Femur (tissue), 1 donor: Measurements from ENCODE around the gene NPRL2.
"Not testable (repeated sequence)": the region's sequence is repeated elsewhere in the genome, so short reads cannot be mapped to it uniquely, and the experiment has no call there.

Experiments used
- DNase-seq: peaks from one replicate; pipeline ENCODE4 v3.0.0-alpha.2; 2017

NPRL2 gene

GRCh38 chr3:50326182-50326541 is 24.4 kb downstream of the NPRL2 start:
- no peak for DNase-seq

GRCh38 chr3:50325497-50326181 is 24.9 kb downstream of the NPRL2 start:
- no peak for DNase-seq

GRCh38 chr3:50325113-50325480 is 25.5 kb downstream of the NPRL2 start:
- peak; percentile 19 for DNase-seq

DNA sequence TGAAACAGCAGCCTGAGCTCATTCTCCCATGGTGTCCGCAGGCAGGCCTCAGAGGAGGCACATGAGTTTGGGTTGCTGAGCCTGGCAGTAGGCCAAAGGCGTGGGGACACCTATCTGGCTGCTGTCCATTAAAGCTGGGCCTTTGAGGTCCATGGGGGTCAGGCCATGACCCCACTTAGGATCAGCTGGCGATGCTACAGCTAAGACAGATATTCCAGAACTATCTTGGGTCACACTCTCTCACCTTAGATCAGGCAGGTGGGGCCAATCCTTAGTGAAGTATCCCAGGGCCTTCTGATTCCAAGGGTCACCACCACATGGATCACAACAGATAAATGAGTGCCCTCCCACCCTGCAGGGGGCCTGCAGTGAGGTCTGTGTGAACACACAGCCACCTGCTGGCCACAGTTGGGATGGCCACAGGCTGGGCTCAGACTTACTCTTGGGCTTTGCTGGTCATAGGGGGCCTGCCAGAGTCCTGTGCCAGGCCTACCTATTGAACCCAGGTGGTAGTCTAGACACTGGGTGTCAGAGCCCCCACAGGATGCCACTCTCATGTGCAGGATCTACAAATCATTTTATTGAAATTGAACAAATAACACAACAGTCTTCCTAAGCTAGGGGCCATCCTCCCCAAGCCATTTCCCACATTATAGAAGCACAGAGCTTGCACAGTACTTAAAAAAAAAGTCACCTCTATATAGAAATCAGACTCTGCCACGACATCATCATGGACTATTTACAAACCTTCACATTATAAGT is 26.0 kb downstream of the NPRL2 start:
- peak; percentile 79 for DNase-seq

- peak; percentile 35 for DNase-seq
These were observed 26.9 kb downstream of the NPRL2 start for GRCh38 chr3:50323614-50324199.

GRCh38 chr3:50323092-50323600 is 27.4 kb downstream of the NPRL2 start:
- no peak for DNase-seq

DNA sequence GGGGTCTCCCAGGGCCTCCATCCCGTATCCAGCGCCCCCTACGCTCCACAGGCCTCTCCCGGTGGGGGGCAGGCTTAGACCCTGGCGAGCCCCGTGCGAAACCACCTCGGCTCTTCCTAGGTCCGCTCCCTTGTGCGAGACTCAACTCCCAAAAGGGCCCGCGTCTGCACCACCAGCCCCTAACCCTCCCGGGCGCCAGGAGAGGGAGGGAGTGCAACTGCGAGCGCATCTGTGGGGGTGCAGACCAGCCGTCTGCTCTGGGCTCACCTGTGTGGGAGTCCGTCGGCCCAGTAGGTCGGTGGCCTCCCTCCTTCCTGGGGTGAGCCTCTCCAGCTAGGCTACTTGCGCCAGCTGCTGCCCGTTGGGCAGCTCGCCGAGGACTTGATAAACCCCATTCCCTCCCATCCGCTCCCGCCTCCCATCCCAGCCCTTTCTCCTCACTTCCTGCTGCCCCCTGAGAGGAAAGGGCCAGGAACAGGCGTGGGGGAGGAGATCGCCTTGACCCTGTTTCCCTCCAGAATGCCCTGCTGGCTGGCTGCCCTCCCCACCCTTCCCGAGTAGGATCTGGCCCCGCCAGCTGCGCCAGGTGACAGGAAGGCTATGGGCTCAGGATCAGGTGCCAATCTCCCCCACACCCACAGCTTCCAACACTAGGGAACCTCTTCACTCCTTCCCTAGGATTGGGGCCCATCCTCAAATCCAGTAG is 28.0 kb downstream of the NPRL2 start, which contains the start of gene HYAL2:
TSS of gene HYAL2 (minus strand) at position 360 of the 706 bp plus-strand sequence. CDS start 2,256 bp downstream, outside the sequence.
- peak; percentile 57 for DNase-seq

- no peak for DNase-seq
These were observed 28.5 kb downstream of the NPRL2 start for GRCh38 chr3:50322115-50322385.

- DNase-seq: peak; percentile 93
These were observed 29.1 kb downstream of the NPRL2 start for GRCh38 chr3:50321336-50322114.

DNA sequence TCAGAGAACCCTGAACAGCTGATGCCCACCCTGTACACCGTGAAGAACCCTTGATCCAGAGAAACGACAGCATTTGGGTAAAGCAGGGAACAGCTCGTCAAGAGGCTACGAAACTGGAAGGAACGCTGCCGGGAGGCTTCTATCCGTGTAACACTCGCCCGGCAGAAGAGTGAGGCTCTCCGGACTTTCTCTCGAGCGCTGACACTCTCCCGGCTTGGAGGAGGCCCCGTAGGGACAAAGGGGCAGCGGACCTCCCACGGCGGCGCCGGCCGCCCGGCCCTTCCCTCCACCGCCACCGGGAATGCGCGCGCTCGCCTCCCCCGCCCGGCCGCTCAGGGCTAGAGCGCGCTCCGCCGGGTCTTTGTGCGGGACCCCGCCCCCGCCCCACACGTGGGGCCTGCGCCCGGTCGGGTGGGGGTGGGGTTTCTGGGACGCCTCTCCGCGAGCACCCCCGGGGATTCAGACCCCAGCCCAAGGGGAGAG is 29.7 kb downstream of the NPRL2 start:
- DNase-seq: peak; percentile 87

DNA sequence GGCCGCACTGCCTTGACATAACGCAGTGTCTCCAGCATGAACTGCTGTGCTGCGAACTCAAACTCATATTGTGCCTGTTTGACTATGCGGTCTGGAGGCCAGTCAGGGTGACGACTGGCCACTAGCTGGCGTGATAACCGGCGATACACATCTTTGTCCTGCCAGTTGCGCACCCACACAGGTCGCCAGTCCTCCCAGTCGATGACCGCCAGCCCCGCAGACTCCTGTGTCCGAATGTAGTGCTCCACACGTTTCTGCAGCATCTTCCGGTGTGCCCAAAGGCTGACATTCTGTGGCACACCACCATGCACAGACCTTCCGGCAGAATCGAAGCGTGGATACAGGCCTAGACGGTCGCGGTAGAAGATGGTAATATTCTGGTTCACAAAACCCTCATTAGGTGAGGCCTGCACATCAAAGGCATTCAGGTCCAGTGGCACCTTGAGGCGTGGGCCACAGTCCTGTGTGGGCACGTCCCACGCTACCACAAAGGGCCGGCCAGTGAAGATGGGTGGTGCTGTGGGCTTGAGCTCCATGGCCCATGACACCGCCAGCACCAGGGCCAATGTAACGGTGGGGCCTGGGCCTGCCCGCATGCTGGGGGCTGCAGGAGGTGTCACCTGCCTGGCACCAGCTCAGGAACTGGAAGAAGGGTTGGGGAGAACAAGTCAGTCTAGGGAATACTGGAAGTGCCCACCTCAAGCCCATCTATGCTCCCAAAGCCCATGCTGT is 30.5 kb downstream of the NPRL2 start:
- DNase-seq: no peak

DNA sequence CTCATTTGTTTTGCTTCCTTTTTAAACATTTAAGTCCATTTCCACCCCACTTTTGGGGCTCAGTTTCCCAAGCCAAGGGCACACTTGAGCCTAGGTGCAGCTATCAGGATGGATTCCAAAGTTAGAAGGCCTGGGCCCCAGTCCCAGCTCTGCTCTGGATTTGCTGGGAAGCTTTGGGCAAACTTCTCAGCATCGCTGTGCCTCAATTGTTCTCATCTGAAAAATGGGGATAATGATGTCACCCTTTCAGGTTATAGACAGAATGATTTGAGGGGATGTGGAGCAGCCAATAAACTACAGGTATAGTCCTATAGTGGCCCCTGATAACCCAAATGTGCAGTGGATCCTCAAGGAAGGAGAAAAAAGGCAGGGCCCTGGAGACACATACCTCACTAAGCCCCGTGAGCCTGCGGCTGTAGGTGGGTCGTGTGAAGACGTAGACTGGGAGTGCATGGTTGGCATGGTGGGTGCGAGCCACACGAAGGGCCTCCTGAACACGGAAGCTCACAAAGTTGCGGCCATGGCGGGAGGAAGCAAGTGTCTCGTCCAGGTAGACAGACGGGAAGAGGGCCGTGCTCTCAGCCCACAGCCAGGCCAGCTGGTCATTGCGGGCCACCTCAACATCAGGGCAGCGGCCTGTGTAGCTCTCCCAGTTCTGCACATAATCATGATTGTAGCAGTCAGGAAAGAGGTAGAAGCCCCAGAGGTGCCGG is 31.2 kb downstream of the NPRL2 start:
- peak; percentile 17 for DNase-seq

GRCh38 chr3:50318615-50319014 is 32.0 kb downstream of the NPRL2 start:
- peak; percentile 32 for DNase-seq

GRCh38 chr3:50318163-50318562 is 32.4 kb downstream of the NPRL2 start:
- DNase-seq: peak; percentile 24

- peak; percentile 24 for DNase-seq
These were observed 33.3 kb downstream of the NPRL2 start for GRCh38 chr3:50317300-50317699.

- peak; percentile 20 for DNase-seq
These were observed 33.8 kb downstream of the NPRL2 start for GRCh38 chr3:50316657-50317242.

DNA sequence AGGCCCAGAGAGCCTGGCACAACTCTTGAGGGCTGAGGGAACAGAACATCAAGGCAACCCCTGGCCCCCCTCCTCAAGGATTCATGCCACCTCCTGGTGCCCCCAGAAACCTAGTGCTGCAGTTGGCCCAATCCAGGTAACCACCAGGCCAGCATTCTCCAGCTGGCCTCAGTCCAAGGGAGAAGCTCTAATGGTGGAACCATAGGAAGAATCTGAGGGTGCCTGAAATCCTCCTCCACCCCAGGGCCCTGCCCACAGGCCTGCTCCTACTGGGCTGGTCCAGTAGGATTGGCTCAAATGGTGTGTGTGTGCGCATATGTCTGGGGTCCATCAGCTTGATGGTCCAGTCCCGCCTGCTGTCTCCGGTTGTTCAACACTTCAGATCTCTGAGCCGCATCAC is 35.8 kb downstream of the NPRL2 start:
- DNase-seq: no peak

DNA sequence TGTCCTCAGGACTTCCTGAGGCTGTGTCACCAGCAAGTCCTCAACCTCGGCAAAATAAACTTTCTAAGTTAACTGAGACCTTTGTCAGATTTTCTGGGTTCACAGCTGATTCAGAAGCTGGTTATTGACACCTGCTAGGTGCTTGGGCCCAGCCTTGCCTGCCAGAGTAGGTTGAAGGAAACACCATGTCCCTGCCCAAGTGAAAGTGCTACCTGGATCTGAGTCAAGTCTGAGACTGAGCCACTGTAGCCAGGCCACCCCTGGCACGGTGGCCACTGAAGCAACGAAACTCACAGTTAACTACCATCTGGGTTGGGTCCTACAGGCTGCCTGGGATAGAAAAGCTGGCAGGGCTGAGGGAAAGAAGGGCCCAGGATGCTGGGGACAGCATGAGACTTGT is 36.2 kb downstream of the NPRL2 start:
- DNase-seq: no peak

- not testable (repeated sequence) for DNase-seq
These were observed 38.5 kb downstream of the NPRL2 start for GRCh38 chr3:50312041-50312440.

- no peak for DNase-seq
These were observed 46.0 kb downstream of the NPRL2 start for GRCh38 chr3:50304601-50305000.
